K562 (cell line): ENCODE data around the gene ZNF668. TPM values are rescaled to one million over a fixed set of nuclear protein-coding genes. Genes with fewer than 3 reads are reported as not detected.
A peak's percentile ranks its signal among the peaks of the same experiment; 100 is the strongest.

Experiments
- ARID2 ChIP-seq: fragments of 450-650 bp; IDR thresholded peaks from 2 replicates; pipeline ENCODE4 v1.6.1; 2017; ENCODE audit warnings: antibody characterized with exemption, mild to moderate bottlenecking
- CHD4 ChIP-seq: fragments of 200-600 bp; sonication (generic); IDR thresholded peaks from 3 replicates; pipeline ENCODE4 v1.6.1; 2012; ENCODE audit warnings: low read depth, mild to moderate bottlenecking, mixed read lengths, low read length, inconsistent platforms; ENCODE audit not compliant: insufficient read depth, insufficient replicate concordance, poor library complexity, severe bottlenecking
- DNMT1 ChIP-seq: fragments of 450-650 bp; IDR thresholded peaks from 2 replicates; pipeline ENCODE4 v1.6.1; 2016; ENCODE audit warnings: antibody characterized with exemption, mild to moderate bottlenecking
- GTF2E2 ChIP-seq: fragments of 200-800 bp; sonication (Bioruptor generic); IDR thresholded peaks from 2 replicates; pipeline ENCODE4 v1.6.1; 2016; ENCODE audit warnings: missing genetic modification characterization, missing compliant biosample characterization
- KLF10 ChIP-seq: fragments of 250-450 bp; sonication (Bioruptor Pico); IDR thresholded peaks from 2 replicates; pipeline ENCODE4 v1.6.1; 2021; ENCODE audit warnings: matching md5 sums
- STAG1 ChIP-seq: sonication (generic); formaldehyde crosslinking; IDR thresholded peaks from 2 replicates; pipeline ENCODE4 v1.5.0; 2020; ENCODE audit warnings: missing genetic modification reagents, borderline replicate concordance
- ZNF12 ChIP-seq: sonication (generic); formaldehyde crosslinking; IDR thresholded peaks from 2 replicates; pipeline ENCODE4 v1.4.0; 2020; ENCODE audit warnings: mild to moderate bottlenecking, missing genetic modification reagents
- polyA plus RNA-seq, 8 experiments: library from polyadenylated mRNA; depleted of rRNA in 4 of 8; stranded (reverse) in 5 of 8; unstranded in 3 of 8; fragments of >200 nt; fragmentation: Nextera tagmentation in 2 of 8; fragmentation: Illumina TruSeq in 1 of 8; extraction: Ambion mirVana in 2 of 8; extraction: Trizol in 1 of 8; gene quantifications; 2 replicates each; pipeline versions ENCODE4 v1.2.1 to v1.2.3, GENCODE V29; 2011 to 2014; ENCODE audit warnings: inconsistent platforms in 1 of 8, missing spikeins in 1 of 8
- total RNA-seq, 7 experiments: library from RNA; depleted of rRNA in 6 of 7; stranded (reverse); fragments of >200 nt in 6 of 7; fragmentation: Illumina TruSeq in 2 of 7; extraction: Trizol in 2 of 7; gene quantifications; 2 replicates each; pipeline versions ENCODE4 v1.2.1 to v1.2.3, GENCODE V29; 2011 to 2021; ENCODE audit warnings: low replicate concordance in 1 of 7
- TF ChIP-seq, protein P1 (sequence below), 2 experiments: fragments of 450-650 bp; IDR thresholded peaks; 2 replicates each; pipeline ENCODE4 v1.6.1; 2018; ENCODE audit warnings: mild to moderate bottlenecking in 2 of 2, low read depth in 1 of 2; ENCODE audit not compliant: partially characterized antibody in 2 of 2
- TF ChIP-seq, protein P2 (sequence below), 2 experiments: fragments of 450-650 bp; conservative IDR thresholded peaks; 2 replicates each; pipeline ENCODE4 v1.6.1; 2017; ENCODE audit warnings: mild to moderate bottlenecking in 2 of 2, moderate library complexity in 2 of 2
- TF ChIP-seq, protein P3 (sequence below): sonication (generic); formaldehyde crosslinking; IDR thresholded peaks from 2 replicates; pipeline ENCODE4 v1.8.0; 2022; ENCODE audit warnings: mild to moderate bottlenecking, missing genetic modification reagents
- TF ChIP-seq, protein P4 (sequence below): sonication (generic); formaldehyde crosslinking; IDR thresholded peaks from 2 replicates; pipeline ENCODE4 v1.5.0; 2020; ENCODE audit warnings: missing genetic modification reagents
- TF ChIP-seq, protein P5 (sequence below): sonication (generic); formaldehyde crosslinking; IDR thresholded peaks from 2 replicates; pipeline ENCODE4 v1.4.0; 2020; ENCODE audit warnings: mild to moderate bottlenecking, missing genetic modification reagents

ZNF668 gene
- total and polyA plus RNA-seq, 9 of the 15 experiments (the other 6 are each of a cell fraction or from before 2014, with no cell fraction given) = 0.04 to 15.3 (median 3.8) TPM; not detected in 1

DNA sequence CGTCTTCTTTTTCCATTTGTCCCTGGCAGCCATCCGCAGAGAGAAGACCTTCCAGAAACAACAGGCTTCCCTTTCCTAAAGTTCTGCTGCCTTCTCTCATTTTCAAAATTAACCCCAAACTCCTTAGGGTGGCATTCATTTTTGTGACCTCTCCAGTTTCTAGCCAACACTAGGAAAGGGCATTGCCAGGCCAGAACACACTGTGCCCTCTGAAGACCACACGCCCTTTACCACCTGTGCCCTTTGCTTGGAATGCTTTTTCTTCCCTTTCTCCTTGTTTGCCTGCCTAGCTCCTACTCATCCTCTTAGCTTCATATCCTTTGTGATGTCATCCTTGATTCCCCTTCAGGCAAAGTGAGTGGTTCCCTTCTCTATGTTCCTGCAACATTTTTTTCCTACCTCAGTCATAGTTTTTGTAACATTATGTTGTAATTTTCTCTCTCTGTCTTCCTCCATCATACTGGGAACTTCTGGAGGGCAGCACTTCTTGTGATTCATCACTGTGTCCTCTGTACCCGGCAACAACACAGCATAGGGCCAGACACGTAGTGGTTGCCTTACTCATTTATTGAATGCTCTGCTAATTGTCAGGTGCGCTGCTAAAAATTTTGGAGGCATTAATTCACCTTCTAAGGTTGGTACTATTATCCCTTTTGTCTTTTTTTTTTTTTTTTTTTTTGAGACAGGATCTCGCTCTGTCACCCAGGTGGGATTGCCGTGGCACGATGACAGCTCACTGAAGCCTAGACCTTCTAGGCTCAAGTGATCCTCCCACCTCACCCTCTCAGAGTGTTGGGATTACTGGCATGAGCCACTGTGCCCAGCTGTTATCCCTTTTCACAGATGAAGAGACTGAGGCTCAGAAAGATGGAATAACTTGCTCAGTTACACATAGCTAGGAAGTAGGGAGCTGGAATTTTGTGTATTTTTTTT lies 44.4 kb upstream of the ZNF668 start (continued):
- TF ChIP-seq, protein P1, sequence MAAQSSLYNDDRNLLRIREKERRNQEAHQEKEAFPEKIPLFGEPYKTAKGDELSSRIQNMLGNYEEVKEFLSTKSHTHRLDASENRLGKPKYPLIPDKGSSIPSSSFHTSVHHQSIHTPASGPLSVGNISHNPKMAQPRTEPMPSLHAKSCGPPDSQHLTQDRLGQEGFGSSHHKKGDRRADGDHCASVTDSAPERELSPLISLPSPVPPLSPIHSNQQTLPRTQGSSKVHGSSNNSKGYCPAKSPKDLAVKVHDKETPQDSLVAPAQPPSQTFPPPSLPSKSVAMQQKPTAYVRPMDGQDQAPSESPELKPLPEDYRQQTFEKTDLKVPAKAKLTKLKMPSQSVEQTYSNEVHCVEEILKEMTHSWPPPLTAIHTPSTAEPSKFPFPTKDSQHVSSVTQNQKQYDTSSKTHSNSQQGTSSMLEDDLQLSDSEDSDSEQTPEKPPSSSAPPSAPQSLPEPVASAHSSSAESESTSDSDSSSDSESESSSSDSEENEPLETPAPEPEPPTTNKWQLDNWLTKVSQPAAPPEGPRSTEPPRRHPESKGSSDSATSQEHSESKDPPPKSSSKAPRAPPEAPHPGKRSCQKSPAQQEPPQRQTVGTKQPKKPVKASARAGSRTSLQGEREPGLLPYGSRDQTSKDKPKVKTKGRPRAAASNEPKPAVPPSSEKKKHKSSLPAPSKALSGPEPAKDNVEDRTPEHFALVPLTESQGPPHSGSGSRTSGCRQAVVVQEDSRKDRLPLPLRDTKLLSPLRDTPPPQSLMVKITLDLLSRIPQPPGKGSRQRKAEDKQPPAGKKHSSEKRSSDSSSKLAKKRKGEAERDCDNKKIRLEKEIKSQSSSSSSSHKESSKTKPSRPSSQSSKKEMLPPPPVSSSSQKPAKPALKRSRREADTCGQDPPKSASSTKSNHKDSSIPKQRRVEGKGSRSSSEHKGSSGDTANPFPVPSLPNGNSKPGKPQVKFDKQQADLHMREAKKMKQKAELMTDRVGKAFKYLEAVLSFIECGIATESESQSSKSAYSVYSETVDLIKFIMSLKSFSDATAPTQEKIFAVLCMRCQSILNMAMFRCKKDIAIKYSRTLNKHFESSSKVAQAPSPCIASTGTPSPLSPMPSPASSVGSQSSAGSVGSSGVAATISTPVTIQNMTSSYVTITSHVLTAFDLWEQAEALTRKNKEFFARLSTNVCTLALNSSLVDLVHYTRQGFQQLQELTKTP (IDR thresholded peaks at IDR 0.05; ENCODE audit: low read depth in 1 of 2, partially characterized antibody in 2 of 2) = peak in 1 of 2 experiments; percentile 43
- TF ChIP-seq STAG1 (CRISPR knock-in tag) (no peak), ZNF12 (CRISPR knock-in tag) (no peak), CHD4 (no peak), DNMT1 (no peak), ARID2 (no peak), KLF10 (no peak), GTF2E2 (0 out of 2 replicates have a peak, but pooled peaks have one; percentile 23)
- TF ChIP-seq, protein P2, sequence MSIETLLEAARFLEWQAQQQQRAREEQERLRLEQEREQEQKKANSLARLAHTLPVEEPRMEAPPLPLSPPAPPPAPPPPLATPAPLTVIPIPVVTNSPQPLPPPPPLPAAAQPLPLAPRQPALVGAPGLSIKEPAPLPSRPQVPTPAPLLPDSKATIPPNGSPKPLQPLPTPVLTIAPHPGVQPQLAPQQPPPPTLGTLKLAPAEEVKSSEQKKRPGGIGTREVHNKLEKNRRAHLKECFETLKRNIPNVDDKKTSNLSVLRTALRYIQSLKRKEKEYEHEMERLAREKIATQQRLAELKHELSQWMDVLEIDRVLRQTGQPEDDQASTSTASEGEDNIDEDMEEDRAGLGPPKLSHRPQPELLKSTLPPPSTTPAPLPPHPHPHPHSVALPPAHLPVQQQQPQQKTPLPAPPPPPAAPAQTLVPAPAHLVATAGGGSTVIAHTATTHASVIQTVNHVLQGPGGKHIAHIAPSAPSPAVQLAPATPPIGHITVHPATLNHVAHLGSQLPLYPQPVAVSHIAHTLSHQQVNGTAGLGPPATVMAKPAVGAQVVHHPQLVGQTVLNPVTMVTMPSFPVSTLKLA (conservative IDR thresholded peaks at IDR 0.05) = no peak
- TF ChIP-seq, protein P3, sequence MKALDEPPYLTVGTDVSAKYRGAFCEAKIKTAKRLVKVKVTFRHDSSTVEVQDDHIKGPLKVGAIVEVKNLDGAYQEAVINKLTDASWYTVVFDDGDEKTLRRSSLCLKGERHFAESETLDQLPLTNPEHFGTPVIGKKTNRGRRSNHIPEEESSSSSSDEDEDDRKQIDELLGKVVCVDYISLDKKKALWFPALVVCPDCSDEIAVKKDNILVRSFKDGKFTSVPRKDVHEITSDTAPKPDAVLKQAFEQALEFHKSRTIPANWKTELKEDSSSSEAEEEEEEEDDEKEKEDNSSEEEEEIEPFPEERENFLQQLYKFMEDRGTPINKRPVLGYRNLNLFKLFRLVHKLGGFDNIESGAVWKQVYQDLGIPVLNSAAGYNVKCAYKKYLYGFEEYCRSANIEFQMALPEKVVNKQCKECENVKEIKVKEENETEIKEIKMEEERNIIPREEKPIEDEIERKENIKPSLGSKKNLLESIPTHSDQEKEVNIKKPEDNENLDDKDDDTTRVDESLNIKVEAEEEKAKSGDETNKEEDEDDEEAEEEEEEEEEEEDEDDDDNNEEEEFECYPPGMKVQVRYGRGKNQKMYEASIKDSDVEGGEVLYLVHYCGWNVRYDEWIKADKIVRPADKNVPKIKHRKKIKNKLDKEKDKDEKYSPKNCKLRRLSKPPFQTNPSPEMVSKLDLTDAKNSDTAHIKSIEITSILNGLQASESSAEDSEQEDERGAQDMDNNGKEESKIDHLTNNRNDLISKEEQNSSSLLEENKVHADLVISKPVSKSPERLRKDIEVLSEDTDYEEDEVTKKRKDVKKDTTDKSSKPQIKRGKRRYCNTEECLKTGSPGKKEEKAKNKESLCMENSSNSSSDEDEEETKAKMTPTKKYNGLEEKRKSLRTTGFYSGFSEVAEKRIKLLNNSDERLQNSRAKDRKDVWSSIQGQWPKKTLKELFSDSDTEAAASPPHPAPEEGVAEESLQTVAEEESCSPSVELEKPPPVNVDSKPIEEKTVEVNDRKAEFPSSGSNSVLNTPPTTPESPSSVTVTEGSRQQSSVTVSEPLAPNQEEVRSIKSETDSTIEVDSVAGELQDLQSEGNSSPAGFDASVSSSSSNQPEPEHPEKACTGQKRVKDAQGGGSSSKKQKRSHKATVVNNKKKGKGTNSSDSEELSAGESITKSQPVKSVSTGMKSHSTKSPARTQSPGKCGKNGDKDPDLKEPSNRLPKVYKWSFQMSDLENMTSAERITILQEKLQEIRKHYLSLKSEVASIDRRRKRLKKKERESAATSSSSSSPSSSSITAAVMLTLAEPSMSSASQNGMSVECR = peak; percentile 11; the same call in 1 of the 2 replicates
- TF ChIP-seq, protein P4, sequence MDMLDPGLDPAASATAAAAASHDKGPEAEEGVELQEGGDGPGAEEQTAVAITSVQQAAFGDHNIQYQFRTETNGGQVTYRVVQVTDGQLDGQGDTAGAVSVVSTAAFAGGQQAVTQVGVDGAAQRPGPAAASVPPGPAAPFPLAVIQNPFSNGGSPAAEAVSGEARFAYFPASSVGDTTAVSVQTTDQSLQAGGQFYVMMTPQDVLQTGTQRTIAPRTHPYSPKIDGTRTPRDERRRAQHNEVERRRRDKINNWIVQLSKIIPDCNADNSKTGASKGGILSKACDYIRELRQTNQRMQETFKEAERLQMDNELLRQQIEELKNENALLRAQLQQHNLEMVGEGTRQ (CRISPR knock-in tag) = no peak
- TF ChIP-seq, protein P5, sequence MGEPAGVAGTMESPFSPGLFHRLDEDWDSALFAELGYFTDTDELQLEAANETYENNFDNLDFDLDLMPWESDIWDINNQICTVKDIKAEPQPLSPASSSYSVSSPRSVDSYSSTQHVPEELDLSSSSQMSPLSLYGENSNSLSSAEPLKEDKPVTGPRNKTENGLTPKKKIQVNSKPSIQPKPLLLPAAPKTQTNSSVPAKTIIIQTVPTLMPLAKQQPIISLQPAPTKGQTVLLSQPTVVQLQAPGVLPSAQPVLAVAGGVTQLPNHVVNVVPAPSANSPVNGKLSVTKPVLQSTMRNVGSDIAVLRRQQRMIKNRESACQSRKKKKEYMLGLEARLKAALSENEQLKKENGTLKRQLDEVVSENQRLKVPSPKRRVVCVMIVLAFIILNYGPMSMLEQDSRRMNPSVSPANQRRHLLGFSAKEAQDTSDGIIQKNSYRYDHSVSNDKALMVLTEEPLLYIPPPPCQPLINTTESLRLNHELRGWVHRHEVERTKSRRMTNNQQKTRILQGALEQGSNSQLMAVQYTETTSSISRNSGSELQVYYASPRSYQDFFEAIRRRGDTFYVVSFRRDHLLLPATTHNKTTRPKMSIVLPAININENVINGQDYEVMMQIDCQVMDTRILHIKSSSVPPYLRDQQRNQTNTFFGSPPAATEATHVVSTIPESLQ (CRISPR knock-in tag) = 0 out of 2 replicates have a peak, but pooled peaks have one; percentile 18
